K562 (cell line): ENCODE measurements around the gene PLEKHM1. TPM values are rescaled to one million over a fixed set of nuclear protein-coding genes. Genes with fewer than 3 reads are reported as not detected.

Source experiments
- CC2D1A ChIP-seq: fragments of 450-650 bp; IDR thresholded peaks from 2 replicates; pipeline ENCODE4 v1.6.1; 2017; ENCODE audit warnings: mild to moderate bottlenecking
- KLF16 ChIP-seq: IDR thresholded peaks from 2 replicates; pipeline ENCODE4 v1.6.1; 2016; ENCODE audit warnings: antibody characterized with exemption
- MAFF ChIP-seq: IDR thresholded peaks from 2 replicates; pipeline ENCODE4 v1.6.1; 2012; ENCODE audit warnings: low read length, improper control_type of control experiment
- MAX ChIP-seq: sonication (generic); formaldehyde crosslinking; IDR thresholded peaks from 2 replicates; pipeline ENCODE4 v1.9.0; 2022; ENCODE audit warnings: mild to moderate bottlenecking, missing genetic modification reagents
- MCM5 ChIP-seq: fragments of 450-650 bp; IDR thresholded peaks from 2 replicates; pipeline ENCODE4 v1.6.1; 2016; ENCODE audit warnings: low read depth
- MTA3 ChIP-seq: fragments of 450-650 bp; formaldehyde crosslinking; IDR thresholded peaks from 2 replicates; pipeline ENCODE4 v1.6.1; 2017; ENCODE audit warnings: mild to moderate bottlenecking, borderline replicate concordance
- MYNN ChIP-seq, 2 experiments: sonication (generic); formaldehyde crosslinking in 1 of 2; IDR thresholded peaks; 2 replicates each; pipeline versions ENCODE4 v1.5.0 to v1.6.1; 2016 to 2020; ENCODE audit warnings: antibody characterized with exemption in 1 of 2, missing genetic modification reagents in 1 of 2
- OTX1 ChIP-seq: fragments of 450-650 bp; formaldehyde crosslinking; IDR thresholded peaks from 2 replicates; pipeline ENCODE4 v1.4.0; 2022; ENCODE audit warnings: mild to moderate bottlenecking
- PCBP1 ChIP-seq: fragments of 200-400 bp; formaldehyde crosslinking; IDR thresholded peaks from 2 replicates; pipeline ENCODE4 v1.6.1; 2018; ENCODE audit warnings: mild to moderate bottlenecking, low read depth, low read length; ENCODE audit not compliant: poor library complexity, severe bottlenecking
- PKNOX1 ChIP-seq: fragments of 450-650 bp; IDR thresholded peaks from 2 replicates; pipeline ENCODE4 v1.6.1; 2016
- POLR3A ChIP-seq: IDR thresholded peaks from 2 replicates; pipeline ENCODE4 v1.6.1; 2011; ENCODE audit warnings: borderline replicate concordance, mild to moderate bottlenecking, moderate library complexity; ENCODE audit not compliant: insufficient read length, insufficient read depth; ENCODE audit errors: extremely low read depth
- RAD51 ChIP-seq: fragments of 450-650 bp; IDR thresholded peaks from 2 replicates; pipeline ENCODE4 v1.7.1; 2016; ENCODE audit warnings: low read depth, mild to moderate bottlenecking, borderline replicate concordance
- REST ChIP-seq, 2 experiments: fragments of 450-650 bp; formaldehyde crosslinking in 1 of 2; IDR thresholded peaks; 2 replicates each; pipeline versions ENCODE4 v1.4.0 to v1.6.1; 2014 to 2020; ENCODE audit warnings: mild to moderate bottlenecking in 2 of 2, borderline replicate concordance in 1 of 2, low read depth in 1 of 2
- SMARCA4 ChIP-seq: fragments of 450-650 bp; IDR thresholded peaks from 2 replicates; pipeline ENCODE4 v1.6.1; 2016
- SOX6 ChIP-seq: fragments of 450-650 bp; IDR thresholded peaks from 2 replicates; pipeline ENCODE4 v1.6.1; 2014; ENCODE audit warnings: mild to moderate bottlenecking
- SP1 ChIP-seq: sonication (generic); formaldehyde crosslinking; IDR thresholded peaks from 2 replicates; pipeline ENCODE4 v1.8.1; 2022; ENCODE audit warnings: mild to moderate bottlenecking, missing genetic modification reagents
- SPI1 ChIP-seq: IDR thresholded peaks from 2 replicates; pipeline ENCODE4 v1.6.1; 2011; ENCODE audit warnings: low read depth, low read length, control low read depth, borderline replicate concordance
- SRSF9 ChIP-seq: fragments of 200-400 bp; formaldehyde crosslinking; IDR thresholded peaks from 2 replicates; pipeline ENCODE4 v1.6.1; 2017; ENCODE audit warnings: low read depth, low read length, borderline replicate concordance
- TAF9B ChIP-seq: fragments of 450-650 bp; IDR thresholded peaks from 2 replicates; pipeline ENCODE4 v1.6.1; 2018; ENCODE audit warnings: mild to moderate bottlenecking; ENCODE audit not compliant: partially characterized antibody
- ZFX ChIP-seq: sonication (generic); formaldehyde crosslinking; IDR thresholded peaks from 2 replicates; pipeline ENCODE4 v1.8.0; 2022; ENCODE audit warnings: mild to moderate bottlenecking, missing genetic modification reagents, moderate library complexity
- polyA plus RNA-seq, 8 experiments: library from polyadenylated mRNA; depleted of rRNA in 4 of 8; stranded (reverse) in 5 of 8; unstranded in 3 of 8; fragments of >200 nt; fragmentation: Nextera tagmentation in 2 of 8; fragmentation: Illumina TruSeq in 1 of 8; extraction: Ambion mirVana in 2 of 8; extraction: Trizol in 1 of 8; gene quantifications; 2 replicates each; pipeline versions ENCODE4 v1.2.1 to v1.2.3, GENCODE V29; 2011 to 2014; ENCODE audit warnings: inconsistent platforms in 1 of 8, missing spikeins in 1 of 8
- total RNA-seq, 7 experiments: library from RNA; depleted of rRNA in 6 of 7; stranded (reverse); fragments of >200 nt in 6 of 7; fragmentation: Illumina TruSeq in 2 of 7; extraction: Trizol in 2 of 7; gene quantifications; 2 replicates each; pipeline versions ENCODE4 v1.2.1 to v1.2.3, GENCODE V29; 2011 to 2021; ENCODE audit warnings: low replicate concordance in 1 of 7

PLEKHM1 gene
- total and polyA plus RNA-seq, 9 of the 15 experiments (the other 6 are each of a cell fraction or from before 2014, with no cell fraction given): 0.13 to 23.3 (median 5.7) TPM

- peak; percentile 23; the same call in 1 of the 2 replicates for TF ChIP-seq MAX (CRISPR knock-in tag)
- no peak for TF ChIP-seq MCM5
- TF ChIP-seq MTA3: peak; percentile 75
- TF ChIP-seq SPI1: peak; percentile 96
- TF ChIP-seq RAD51: no peak
- TF ChIP-seq POLR3A: no peak
- peak; percentile 50; the same call in 1 of the 2 replicates for TF ChIP-seq SMARCA4
- peak; percentile 77 for TF ChIP-seq REST (IDR thresholded peaks at IDR 0.05; ENCODE audit: borderline replicate concordance)
- TF ChIP-seq REST (CRISPR knock-in tag; IDR thresholded peaks at IDR 0.05; ENCODE audit: low read depth): no peak
- TF ChIP-seq SRSF9: no peak
- peak; percentile 71; the same call in 1 of the 2 replicates for TF ChIP-seq SP1 (CRISPR knock-in tag)
- peak; percentile 22; the same call in 1 of the 2 replicates for TF ChIP-seq MAFF
- TF ChIP-seq OTX1 (CRISPR knock-in tag): no peak
- no peak for TF ChIP-seq KLF16
- peak; percentile 60 for TF ChIP-seq PKNOX1
- TF ChIP-seq SOX6: peak; percentile 34; the same call in 1 of the 2 replicates
- no peak for TF ChIP-seq TAF9B
- TF ChIP-seq MYNN (IDR thresholded peaks at IDR 0.05): peak; percentile 92
- no peak for TF ChIP-seq MYNN (CRISPR knock-in tag; IDR thresholded peaks at IDR 0.05)
- peak; percentile 42; the same call in 1 of the 2 replicates for TF ChIP-seq CC2D1A
- 0 out of 2 replicates have a peak, but pooled peaks have one; percentile 23 for TF ChIP-seq ZFX
- no peak for TF ChIP-seq PCBP1
These were observed 62.4 kb downstream of the PLEKHM1 start (continued) for GRCh38 chr17:45428050-45428617.
